ENCODE results near the gene EGFR. TPM values are rescaled to one million over a fixed set of nuclear protein-coding genes. Genes with fewer than 3 reads are reported as not detected.

The EGFR gene
- total RNA-seq, 6 experiments from 2014 or later: 59.3 to 127 (median 93.7) TPM

DNA sequence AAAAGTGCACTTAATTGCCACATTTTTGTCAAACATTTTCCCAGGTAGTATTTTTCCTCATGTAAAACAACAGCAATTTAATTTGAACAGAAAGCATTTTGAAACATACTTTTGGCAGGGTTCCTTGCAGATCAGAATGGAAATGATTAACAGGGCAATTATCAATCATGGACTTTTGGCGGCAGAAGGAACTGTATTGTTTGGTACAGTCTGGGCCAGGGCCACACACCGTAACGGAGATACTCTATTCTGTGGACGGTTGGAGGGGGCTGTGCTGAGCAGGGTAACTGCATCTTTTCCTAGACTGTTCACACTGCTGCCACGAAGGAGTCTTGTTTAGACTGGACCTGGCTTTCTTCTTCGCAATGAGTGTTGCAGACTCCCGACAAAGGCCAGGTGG, 62.3 kb downstream of the EGFR start:
- 49% methylated on average over 7 of the region's 7 CpGs for WGBS (ENCODE audit: insufficient coverage, low coverage, low lambda C conversion rate, missing lambda C conversion rate)

DNA sequence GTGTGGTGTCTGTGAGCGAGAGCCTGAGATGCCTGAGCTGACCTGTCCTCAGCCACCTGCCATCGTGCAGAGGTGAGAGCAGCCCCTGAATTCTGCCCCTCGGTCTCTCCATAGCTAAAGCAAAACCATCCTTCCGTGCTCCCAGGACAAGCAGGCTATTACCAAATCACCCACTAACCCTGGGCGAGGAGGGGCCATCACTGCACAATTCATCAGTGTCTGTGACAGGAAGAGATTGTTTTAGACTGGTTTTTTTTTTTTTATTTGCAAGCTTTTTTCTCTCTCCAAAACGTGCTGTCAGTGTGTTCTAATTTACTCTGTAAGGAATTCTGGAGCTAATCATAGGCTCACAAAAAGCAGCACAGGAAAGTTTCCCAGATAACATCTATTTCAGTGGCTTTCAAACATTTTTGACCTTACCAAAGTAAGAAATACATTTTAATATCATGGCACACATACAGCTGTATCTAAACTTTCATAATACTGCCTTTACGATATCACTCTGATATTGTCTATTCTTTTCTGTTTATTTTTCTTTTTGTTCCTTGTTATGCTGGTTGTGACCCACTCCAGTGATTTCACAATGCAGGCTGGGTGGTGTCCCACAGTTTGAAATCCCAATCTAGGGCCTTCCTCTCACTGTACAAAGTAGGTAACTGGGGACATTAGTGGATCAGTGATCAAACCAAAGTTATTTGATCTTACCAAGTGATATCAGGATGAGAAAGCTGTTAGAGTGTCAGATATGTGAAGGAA, 62.8 kb downstream of the EGFR start:
- DNase-seq: no peak
- no peaks in the 10 kb centered on the region for H3K36me3 ChIP-seq
- intact Hi-C loops (cut with DNase I): no loop called here
- no peaks in the 10 kb centered on the region for H3K9me3 ChIP-seq
- ATAC-seq: peak; percentile 34 to 47 (median 42)
- H3K27ac ChIP-seq: peak overlapping the region; percentile 31 to 88 (median 83)
- 11% methylated on average over 6 of the region's 7 CpGs for WGBS (ENCODE audit: insufficient coverage, low coverage, low lambda C conversion rate, missing lambda C conversion rate)
- H3K4me3 ChIP-seq: no peak overlapping the region
- H3K4me1 ChIP-seq: peaks cover 0 to 58% (median 29%) of the 10 kb centered on the region in 4 donors
- H3K27me3 ChIP-seq: no peaks in the 10 kb centered on the region
- no peak for TF ChIP-seq POLR2A (IDR thresholded peaks at IDR 0.05)
- TF ChIP-seq, protein P1, sequence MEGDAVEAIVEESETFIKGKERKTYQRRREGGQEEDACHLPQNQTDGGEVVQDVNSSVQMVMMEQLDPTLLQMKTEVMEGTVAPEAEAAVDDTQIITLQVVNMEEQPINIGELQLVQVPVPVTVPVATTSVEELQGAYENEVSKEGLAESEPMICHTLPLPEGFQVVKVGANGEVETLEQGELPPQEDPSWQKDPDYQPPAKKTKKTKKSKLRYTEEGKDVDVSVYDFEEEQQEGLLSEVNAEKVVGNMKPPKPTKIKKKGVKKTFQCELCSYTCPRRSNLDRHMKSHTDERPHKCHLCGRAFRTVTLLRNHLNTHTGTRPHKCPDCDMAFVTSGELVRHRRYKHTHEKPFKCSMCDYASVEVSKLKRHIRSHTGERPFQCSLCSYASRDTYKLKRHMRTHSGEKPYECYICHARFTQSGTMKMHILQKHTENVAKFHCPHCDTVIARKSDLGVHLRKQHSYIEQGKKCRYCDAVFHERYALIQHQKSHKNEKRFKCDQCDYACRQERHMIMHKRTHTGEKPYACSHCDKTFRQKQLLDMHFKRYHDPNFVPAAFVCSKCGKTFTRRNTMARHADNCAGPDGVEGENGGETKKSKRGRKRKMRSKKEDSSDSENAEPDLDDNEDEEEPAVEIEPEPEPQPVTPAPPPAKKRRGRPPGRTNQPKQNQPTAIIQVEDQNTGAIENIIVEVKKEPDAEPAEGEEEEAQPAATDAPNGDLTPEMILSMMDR (IDR thresholded peaks at IDR 0.05): no peak

More for the DNA sequence above, 62.3 kb downstream of the EGFR start:
- Histone ChIP-seq H3K9me3 (no peaks in the 10 kb centered on the region), H3K4me3 (no peak overlapping the region), H3K36me3 (no peaks in the 10 kb centered on the region), H3K27ac (peak overlapping the region; percentile 31 to 88 (median 83)), H3K4me1 (peaks cover 0 to 64% (median 29%) of the 10 kb centered on the region in 4 donors), H3K27me3 (no peaks in the 10 kb centered on the region)
- DNase-seq (no peak), ATAC-seq (peak; percentile 27 to 58 (median 50))
- intact Hi-C loops (cut with DNase I): no loop called here
- no peak for TF ChIP-seq POLR2A (IDR thresholded peaks at IDR 0.05)

- H3K4me3 ChIP-seq: no peak overlapping the region
- H3K27me3 ChIP-seq: no peaks in the 10 kb centered on the region
- H3K9me3 ChIP-seq: no peaks in the 10 kb centered on the region
- H3K27ac ChIP-seq: peak overlapping the region in 2 of 3 donors; percentile 83 to 88
- ATAC-seq (no peak), DNase-seq (no peak)
- H3K4me1 ChIP-seq: peaks cover 0 to 57% (median 27%) of the 10 kb centered on the region in 4 donors
- no peaks in the 10 kb centered on the region for H3K36me3 ChIP-seq
- no peak for TF ChIP-seq POLR2A (IDR thresholded peaks at IDR 0.05)
- TF ChIP-seq, protein P1 (IDR thresholded peaks at IDR 0.05): no peak
- intact Hi-C loops (cut with DNase I): no loop called here
These were observed 63.4 kb downstream of the EGFR start for GRCh38 chr7:55082228-55082603.

GRCh38 chr7:55083206-55083605, 64.4 kb downstream of the EGFR start:
- DNase-seq: no peak
- no peak overlapping the region for H3K4me3 ChIP-seq
- intact Hi-C loops (cut with DNase I): no loop called here
- H3K9me3 ChIP-seq: no peaks in the 10 kb centered on the region
- H3K4me1 ChIP-seq: peaks cover 0 to 47% (median 24%) of the 10 kb centered on the region in 4 donors
- H3K27me3 ChIP-seq: no peaks in the 10 kb centered on the region
- WGBS (ENCODE audit: insufficient coverage, low coverage, low lambda C conversion rate, missing lambda C conversion rate): 87% methylated on average over 5 of the region's 7 CpGs
- H3K36me3 ChIP-seq: no peaks in the 10 kb centered on the region
- TF ChIP-seq POLR2A (IDR thresholded peaks at IDR 0.05): no peak
- TF ChIP-seq, protein P1 (IDR thresholded peaks at IDR 0.05): no peak
- H3K27ac ChIP-seq: no peak overlapping the region
- no peak for ATAC-seq

GRCh38 chr7:55084307-55084706, 65.5 kb downstream of the EGFR start:
- DNase-seq: no peak
- Histone ChIP-seq H3K36me3 (no peaks in the 10 kb centered on the region), H3K27me3 (no peaks in the 10 kb centered on the region), H3K27ac (no peak overlapping the region), H3K9me3 (no peaks in the 10 kb centered on the region), H3K4me3 (no peak overlapping the region), H3K4me1 (peaks cover 0 to 36% (median 18%) of the 10 kb centered on the region in 4 donors)
- intact Hi-C loops (cut with DNase I): no loop called here
- 86% methylated on average over 2 of the region's 2 CpGs for WGBS (ENCODE audit: insufficient coverage, low coverage, low lambda C conversion rate, missing lambda C conversion rate)
- ATAC-seq: no peak
- TF ChIP-seq POLR2A (IDR thresholded peaks at IDR 0.05): no peak
- TF ChIP-seq, protein P1 (IDR thresholded peaks at IDR 0.05): no peak

Measured in right lobe of liver (tissue), 6 donors.